Amniotic stem cell (primary cell): ENCODE results near the gene FOXS1.
A peak's percentile ranks its signal among the peaks of the same experiment; 100 is the strongest.
"Not testable (repeated sequence)": the region's sequence is repeated elsewhere in the genome, so short reads cannot be mapped to it uniquely, and the experiment has no call there.

Experiments used
- DNase-seq: peaks from one replicate; lab custom pipeline; 2025; lab: John Stamatoyannopoulos, UW

FOXS1 gene

DNA sequence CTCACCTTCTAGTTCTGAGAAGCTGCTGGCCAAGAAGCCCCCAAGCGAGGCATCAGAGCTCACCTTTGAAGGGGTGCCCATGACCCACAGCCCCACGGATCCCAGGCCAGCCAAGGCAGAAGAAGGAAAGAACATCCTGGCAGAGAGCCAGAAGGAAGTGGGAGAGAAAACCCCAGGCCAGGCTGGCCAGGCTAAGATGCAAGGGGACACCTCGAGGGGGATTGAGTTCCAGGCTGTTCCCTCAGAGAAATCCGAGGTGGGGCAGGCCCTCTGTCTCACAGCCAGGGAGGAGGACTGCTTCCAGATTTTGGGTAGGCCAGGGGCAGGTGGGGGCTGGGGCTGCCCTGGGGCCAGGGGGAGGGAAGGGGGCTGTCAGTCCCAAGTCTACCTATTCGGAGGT is 24.0 kb downstream of the FOXS1 start:
- DNase-seq = no peak

GRCh38 chr20:31820228-31820627 is 25.2 kb downstream of the FOXS1 start:
- no peak for DNase-seq

GRCh38 chr20:31819083-31819784 is 26.2 kb downstream of the FOXS1 start, which contains the start of gene MYLK2:
Gene MYLK2 (plus strand): TSS chr20:31819356. CDS start chr20:31819581, 225 bp downstream.
- DNase-seq = no peak

- no peak for DNase-seq
These were observed 27.0 kb downstream of the FOXS1 start for GRCh38 chr20:31818376-31818908.

- no peak for DNase-seq
These were observed 27.9 kb downstream of the FOXS1 start for GRCh38 chr20:31817461-31817860.

- DNase-seq = no peak
These were observed 29.2 kb downstream of the FOXS1 start for GRCh38 chr20:31816221-31816620.

- DNase-seq = no peak
These were observed 29.8 kb downstream of the FOXS1 start for GRCh38 chr20:31815408-31816188.

GRCh38 chr20:31814142-31814541 is 31.3 kb downstream of the FOXS1 start:
- DNase-seq = not testable (repeated sequence)

DNA sequence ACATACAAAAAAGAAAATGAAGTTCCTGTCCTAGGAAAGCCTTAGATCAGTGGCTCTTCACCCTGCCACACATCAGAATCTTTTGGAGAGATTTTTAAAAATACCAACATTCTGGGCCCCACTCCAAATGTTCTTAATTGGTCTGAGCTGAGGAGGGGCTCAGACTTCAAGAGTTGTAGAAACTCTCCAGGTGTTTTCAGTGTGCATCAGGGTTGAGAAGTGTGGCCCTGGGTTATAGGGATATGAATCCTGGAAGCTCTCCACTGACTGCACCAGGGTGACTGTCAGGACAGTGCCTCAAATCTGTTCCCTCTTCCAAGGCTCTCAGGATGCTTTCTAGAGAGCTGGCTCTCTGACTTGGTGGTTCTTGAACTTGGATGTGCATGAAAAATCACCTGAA is 31.8 kb downstream of the FOXS1 start:
- no peak for DNase-seq

- peak; percentile 27 for DNase-seq
These were observed 33.3 kb downstream of the FOXS1 start for GRCh38 chr20:31811796-31812728.

DNA sequence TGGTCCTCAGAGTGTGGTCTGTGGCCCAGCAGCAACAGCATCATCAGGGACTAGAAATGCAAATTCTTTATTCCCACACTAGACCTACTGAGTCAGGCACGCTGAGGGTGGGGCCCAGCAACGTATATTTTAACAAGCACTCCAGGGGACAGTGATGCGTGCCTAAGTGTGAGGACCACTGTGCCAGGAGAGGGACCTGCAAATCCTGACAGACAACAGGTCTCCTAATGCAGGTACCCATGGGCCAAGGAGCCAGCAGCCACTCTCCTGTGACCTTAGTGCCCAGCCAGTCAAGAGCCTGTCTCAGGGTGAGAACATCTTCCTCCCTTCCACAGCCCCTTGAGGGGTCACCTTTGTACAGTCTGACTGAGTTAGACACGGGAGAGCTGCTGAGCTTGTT is 34.2 kb downstream of the FOXS1 start:
- no peak for DNase-seq

DNA sequence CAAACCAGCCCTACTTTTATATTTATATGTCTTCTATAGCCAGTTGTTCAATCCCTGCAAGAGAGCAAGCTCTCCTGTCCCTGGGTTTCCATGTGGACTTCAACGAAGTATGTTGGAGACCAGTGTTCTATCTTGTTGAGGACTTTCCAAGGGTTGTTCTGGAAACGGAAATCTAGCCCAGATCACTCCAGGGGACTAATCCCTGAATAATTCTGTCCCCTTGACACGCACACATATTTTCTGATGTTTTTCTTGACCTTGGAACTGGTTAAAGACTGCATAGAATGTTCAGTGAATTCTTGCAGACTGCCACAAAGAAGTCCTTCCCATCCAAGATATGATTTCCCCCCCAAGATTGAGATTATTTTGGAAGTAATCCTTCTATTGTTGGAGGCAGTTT is 35.7 kb downstream of the FOXS1 start:
- no peak for DNase-seq

DNA sequence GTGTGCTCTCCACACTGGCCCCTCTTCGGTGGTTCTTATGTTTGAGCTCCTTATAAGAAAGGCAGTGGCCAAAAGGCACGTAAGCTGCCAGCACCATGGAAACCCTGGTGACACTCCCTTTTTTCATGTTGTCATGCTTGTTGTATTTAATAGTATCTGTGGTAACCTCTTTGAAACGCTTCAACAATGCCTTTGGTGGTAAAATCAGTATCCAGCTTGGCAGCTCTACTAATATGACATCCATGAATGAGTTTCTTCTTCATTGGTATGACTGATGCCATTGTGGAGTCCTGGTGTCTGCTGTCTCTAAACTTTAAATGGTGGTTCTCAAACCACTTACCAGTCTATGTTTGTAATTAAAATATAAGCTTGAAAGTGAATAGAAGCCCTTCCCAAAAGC is 36.9 kb downstream of the FOXS1 start:
- no peak for DNase-seq

DNA sequence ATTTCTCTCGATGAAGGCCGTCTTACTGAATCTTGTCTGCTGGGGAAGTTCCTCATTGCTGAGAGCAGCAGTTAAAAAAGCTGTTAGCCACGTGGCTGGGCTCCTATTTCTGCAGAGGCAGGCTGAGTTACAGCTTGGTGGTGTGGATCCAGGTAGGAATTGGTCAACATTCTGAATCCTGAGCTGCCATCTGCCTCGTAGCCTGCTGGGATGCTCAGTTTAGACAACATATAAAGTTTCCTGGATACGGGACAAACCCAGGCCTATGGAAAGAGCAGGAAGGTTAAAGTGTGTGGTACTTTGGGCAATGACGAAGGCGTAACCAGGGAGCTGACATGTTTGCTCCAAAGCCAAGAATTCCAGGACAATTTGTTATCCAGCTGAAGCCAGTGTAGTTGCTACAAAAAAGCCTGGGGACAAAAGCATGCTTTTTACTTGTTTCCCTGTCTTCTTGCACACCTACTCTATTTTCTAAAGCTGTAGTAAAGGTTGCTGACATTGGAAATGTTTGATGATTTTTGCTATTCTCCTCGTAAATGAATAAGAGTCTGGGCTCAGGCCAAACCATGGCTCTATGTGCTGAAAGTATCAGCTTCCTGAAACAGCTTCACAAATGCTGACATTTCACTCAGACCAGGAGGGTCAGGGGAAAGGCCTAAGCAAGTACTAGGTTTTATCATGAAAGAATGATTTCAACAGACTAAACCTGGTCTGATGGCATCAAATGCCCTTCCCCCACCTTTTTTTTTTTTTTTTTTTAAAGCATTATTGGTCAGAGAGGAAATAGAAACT is 38.6 kb downstream of the FOXS1 start:
- DNase-seq = no peak

DNA sequence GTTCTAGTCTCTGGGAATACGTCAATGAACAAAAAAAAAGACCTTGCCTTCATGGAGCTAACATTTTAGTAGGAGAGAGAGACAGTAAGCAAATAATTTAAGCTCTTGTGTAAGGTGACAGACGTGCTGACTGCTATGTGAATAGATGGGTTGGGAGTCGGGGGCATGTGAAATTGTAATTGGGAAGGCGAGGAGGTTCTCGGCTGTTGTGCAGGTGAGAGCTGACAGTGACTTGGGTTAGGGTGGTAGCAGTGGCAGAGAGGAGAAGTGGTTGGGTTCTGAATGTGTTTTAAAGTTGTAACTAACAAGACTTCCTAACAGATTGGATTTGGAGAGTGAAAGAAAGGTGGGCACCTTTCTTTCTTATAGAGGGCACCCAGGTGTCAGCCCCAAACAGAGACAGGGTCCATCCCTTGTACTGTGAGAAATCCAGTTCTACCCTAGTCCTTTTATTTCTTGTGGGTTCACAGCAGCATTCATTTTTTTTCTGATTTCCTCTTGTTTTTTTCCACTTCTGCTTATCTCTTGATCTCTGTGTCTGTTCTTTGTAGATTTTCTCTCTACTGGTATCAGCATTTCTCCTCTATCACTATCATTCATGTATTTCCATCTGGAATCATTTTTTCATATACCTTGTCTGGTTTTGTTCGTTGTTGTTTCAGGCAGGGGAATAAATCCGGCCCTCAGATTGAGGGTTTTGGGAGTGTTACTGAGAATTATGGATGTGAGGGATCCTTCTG is 41.7 kb downstream of the FOXS1 start:
- DNase-seq = no peak

GRCh38 chr20:31801508-31801907 is 43.9 kb downstream of the FOXS1 start:
- DNase-seq = no peak

DNA sequence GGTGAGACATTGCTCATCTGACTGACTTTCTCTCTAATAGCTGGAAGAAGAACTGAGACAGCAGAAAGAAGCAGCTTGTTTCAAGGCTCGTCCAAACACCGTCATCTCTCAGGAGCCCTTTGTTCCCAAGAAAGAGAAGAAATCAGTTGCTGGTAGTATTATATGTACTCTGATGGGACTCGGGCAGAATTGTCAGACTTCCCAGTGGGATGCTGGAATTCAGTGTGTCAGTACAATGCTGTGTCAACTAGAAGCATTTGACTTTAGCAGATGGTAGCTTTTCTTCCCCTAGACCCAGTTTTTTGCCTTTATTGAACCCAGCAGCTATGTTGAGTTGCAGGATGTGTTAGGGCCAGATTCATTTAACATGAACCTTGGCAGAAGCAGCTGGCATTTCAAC is 48.0 kb downstream of the FOXS1 start:
- no peak for DNase-seq
